GM12891 (cell line): ENCODE results near the gene SIN3A.
"Not testable (repeated sequence)": the region's sequence is repeated elsewhere in the genome, so short reads cannot be mapped to it uniquely, and the experiment has no call there.

Experiments
- DNase-seq: peaks from one replicate; pipeline ENCODE4 v3.0.0; 2011; ENCODE audit warnings: low spot score; ENCODE audit not compliant: insufficient read length
- FAIRE-seq: peaks from 2 replicates; lab custom pipeline; 2011; peaks lifted over from hg19 to GRCh38; lab: Jason Lieb, UNC
- PAX5 ChIP-seq: IDR thresholded peaks from 2 replicates; pipeline ENCODE4 v1.6.1; 2011; ENCODE audit warnings: low read length, moderate library complexity, mild to moderate bottlenecking; ENCODE audit not compliant: insufficient read depth, severe bottlenecking
- POLR2A ChIP-seq: IDR thresholded peaks from 2 replicates; pipeline ENCODE4 v1.6.1; 2011; ENCODE audit warnings: low read depth, low read length, control low read depth
- POLR2AphosphoS5 ChIP-seq: IDR thresholded peaks from 2 replicates; pipeline ENCODE4 v1.6.1; 2011; ENCODE audit warnings: low read depth, low read length, control low read depth
- POU2F2 ChIP-seq: IDR thresholded peaks from 2 replicates; pipeline ENCODE4 v1.6.1; 2011; ENCODE audit warnings: low read depth, mild to moderate bottlenecking, control low read depth, low read length, moderate library complexity
- SPI1 ChIP-seq: IDR thresholded peaks from 2 replicates; pipeline ENCODE4 v1.6.1; 2011; ENCODE audit warnings: low read depth, low read length, control low read depth
- TAF1 ChIP-seq: IDR thresholded peaks from 2 replicates; pipeline ENCODE4 v1.6.1; 2011; ENCODE audit warnings: low read depth, low read length, control low read depth

Gene SIN3A

DNA sequence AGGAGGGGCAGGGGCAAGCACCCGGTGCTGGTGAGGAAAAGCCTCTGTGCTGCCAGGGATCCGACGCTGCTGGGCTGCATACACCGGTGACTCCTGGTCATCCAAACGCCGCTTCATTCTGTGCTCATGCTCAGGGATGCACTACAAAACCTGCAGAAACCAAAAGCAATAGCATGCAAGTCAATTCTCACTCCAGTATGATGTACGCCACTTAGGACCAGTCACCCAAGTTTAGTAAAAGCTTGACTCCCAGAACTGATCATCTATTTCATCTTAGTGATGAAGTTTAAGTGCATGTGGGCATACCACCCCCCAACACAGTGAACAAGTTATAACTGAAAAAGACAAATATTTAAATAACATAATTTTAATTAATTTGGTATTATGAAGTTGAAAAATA, 21.2 kb downstream of the SIN3A start:
- FAIRE-seq (no peak), DNase-seq (no peak)
- no peak for TF ChIP-seq PAX5
- TF ChIP-seq POLR2A, result no peak
- TF ChIP-seq SPI1, result no peak
- TF ChIP-seq POLR2AphosphoS5, result no peak

DNA sequence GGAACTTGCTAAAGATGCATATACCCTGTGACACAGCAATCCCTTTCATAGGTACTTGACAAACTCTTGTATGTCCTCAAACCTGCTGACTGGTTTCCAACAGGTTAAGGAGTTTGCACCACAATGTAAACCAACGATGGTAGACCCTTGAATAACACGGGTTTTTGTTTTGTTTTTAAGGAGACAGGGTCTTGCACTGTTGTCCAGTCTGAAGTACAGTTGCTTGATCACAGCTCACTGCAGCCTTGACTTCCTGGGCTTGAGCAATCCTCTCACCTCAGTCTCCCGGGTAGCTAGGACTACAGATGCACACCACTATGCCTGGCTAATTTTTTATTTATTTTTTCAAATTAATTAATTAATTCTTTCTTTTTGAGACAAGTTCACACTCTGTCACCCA, 23.3 kb downstream of the SIN3A start:
- TF ChIP-seq POLR2A, result no peak
- TF ChIP-seq POU2F2, result no peak
- no peak for TF ChIP-seq PAX5
- TF ChIP-seq POLR2AphosphoS5, result no peak
- TF ChIP-seq SPI1, result no peak
- DNase-seq (no peak), FAIRE-seq (no peak)

DNA sequence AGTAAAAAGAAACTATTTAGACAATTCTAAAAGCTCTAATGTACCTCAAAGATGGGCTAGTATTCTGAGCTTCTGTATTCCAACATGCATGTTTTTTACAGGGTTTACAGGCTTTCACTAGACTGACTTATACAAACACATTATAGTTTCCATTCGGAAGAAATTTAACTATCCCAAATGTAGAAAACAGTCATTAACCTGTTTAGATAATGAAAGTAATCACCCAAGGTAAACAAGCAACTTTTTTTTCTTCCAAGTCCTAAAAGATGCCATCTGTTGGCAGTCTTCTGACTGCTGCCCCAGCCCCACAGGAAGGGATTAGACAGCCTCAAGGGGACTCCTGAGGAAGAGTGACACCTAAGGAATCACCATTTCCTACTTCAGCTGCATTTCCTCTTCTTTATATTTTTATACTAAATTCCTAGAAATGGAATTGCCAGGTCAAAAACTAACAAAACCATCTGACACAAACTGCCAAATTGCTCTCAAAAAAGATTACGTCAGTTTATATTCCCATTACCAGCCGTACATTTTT, 25.5 kb downstream of the SIN3A start:
- no peak for FAIRE-seq
- no peak for DNase-seq
- TF ChIP-seq PAX5 (no peak), POU2F2 (no peak)

DNA sequence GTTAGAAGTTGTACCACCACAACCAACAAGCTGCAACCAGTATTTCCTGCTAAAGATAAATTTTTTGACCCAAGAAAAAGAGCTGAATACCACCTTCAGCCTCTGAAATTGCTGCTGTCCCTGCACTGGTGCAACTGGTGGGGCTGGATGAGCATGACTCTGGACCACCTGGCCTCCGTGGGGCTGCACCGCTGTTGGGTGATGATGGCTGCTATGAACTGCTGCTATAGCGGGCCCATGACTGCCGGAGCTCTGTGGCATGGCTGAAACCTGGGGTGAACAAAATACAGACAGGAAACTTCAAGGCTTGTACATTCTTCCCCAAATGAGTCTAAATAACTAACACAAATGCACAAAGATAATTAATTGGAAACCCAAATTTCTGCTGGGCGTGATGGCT, 28.9 kb downstream of the SIN3A start:
- DNase-seq, result no peak
- TF ChIP-seq TAF1, result no peak
- no peak for TF ChIP-seq PAX5
- TF ChIP-seq SPI1, result no peak
- TF ChIP-seq POLR2AphosphoS5, result no peak
- TF ChIP-seq POU2F2, result no peak
- FAIRE-seq, result no peak

DNA sequence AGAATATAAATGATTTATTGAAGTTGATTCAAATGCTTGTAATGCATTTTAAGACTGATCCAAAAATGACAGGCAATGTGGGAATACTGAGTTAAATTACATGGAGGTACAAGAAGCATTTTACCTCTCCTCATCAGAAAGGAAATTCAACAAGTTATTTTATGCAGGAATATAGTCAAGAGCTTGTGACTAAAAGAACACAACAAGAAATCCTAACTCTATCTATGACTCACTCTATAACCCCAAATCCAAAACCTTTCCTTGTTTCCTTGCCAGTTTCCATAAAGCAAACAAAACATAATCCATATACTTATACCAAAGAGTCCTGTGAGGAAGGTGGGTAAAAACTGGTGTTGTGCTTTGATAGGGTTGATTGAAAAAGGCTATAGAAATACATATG, 30.8 kb downstream of the SIN3A start:
- DNase-seq, result no peak
- no peak for FAIRE-seq
- TF ChIP-seq PAX5, result no peak
- no peak for TF ChIP-seq SPI1
- TF ChIP-seq POLR2A, result no peak
- TF ChIP-seq POLR2AphosphoS5, result no peak
- no peak for TF ChIP-seq TAF1
- TF ChIP-seq POU2F2, result no peak

DNA sequence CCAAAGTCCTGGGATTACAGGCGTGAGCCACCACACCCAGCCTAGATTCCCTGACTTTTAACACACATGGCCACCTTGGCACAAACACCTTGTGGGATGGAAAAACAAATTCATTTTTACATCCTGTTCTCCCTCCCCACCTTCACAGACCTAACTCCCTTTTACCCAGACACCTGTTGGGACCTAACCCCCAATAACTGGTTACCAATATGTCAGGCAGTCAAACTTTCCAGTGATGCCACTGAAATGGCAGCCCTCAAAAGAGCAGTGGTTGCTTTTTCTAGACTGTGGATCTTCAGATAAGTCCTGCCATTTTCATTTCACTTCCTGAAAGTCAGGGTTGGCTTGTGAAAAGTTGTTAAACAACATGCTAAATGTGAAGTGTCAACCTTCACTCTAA, 34.9 kb downstream of the SIN3A start:
- DNase-seq (no peak), FAIRE-seq (no peak)
- TF ChIP-seq POU2F2 (no peak), POLR2AphosphoS5 (no peak), TAF1 (no peak), SPI1 (no peak), POLR2A (no peak), PAX5 (no peak)

DNA sequence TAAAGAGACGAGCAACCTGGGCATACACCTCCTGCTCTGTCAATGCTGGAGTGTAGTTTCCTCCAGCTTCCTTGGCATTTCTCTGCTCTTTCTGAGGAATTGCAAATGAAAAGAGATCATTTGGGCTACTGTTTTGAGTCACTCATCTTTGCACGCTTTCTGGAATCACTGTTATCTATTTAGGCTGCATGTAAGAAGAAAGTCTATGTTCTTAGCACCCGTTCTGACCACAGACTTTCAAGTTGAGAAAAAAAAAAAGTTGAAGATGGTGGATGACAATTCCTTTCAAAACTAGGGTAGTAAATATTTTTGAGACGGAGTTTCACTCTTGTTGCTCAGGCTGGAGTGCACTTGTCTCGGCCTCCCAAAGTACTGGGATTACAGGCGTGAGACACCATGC, 41.3 kb downstream of the SIN3A start:
- TF ChIP-seq POLR2AphosphoS5 (no peak), PAX5 (no peak), POLR2A (no peak), TAF1 (no peak), SPI1 (no peak), POU2F2 (no peak)
- no peak for FAIRE-seq
- DNase-seq, result no peak

DNA sequence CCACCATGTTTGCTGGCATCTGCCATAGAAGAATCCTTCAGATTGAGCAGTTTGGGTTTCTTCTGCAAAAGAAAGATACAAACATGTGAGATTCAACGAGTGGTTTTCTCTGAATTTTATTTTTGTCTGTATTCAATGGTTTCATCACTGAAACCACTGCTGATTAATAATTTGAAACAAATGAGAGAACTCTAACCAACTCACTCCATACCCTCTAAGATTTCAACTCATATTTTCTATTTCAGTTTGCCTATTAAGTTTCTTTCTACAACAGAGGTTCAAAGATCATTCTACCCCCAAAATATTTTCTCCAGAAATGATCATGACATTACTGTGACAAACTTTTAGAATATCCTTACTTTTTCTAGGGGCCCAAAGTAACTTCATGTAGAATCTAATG, 44.4 kb downstream of the SIN3A start:
- DNase-seq (no peak), FAIRE-seq (no peak)
- TF ChIP-seq PAX5 (no peak), SPI1 (no peak), POLR2AphosphoS5 (no peak)

DNA sequence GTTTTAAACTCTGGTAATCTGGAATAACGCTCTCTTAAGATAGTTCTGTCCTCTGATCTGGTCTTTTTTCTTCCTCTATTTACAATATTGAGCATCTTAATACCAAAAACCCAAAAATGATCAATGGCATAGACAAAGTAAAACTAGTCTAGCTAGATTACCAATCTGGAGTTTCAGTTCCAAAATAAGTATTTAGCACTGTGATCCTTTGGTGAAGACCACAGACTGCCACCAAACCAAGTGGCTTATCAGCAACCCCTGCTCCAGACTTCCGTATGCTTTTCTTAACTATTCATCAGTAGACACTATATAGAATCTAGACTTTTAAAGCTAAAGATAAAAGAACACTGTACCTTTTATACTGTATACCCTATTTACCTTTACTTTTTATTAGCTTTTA, 47.6 kb downstream of the SIN3A start:
- DNase-seq (no peak), FAIRE-seq (no peak)
- TF ChIP-seq SPI1 (no peak), POLR2A (no peak), POU2F2 (no peak), POLR2AphosphoS5 (no peak), TAF1 (no peak), PAX5 (no peak)

DNA sequence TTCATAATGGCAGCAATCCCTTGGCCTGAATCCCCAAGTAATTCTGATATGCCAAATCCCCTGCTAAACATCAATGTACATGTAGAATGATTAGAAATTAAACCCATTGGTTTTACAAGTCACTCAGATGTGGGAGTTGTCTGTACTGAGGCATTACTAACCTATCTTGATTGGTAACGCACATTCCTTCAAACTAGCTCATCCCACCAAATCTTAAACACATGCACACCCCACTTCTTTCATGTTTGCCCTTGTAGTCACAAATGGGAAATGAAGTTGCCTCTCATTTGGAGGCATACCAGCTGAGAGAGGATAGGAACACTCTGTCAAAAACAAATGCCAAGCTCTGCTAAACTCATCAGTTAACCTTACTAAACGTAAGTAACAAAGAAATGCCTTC, 54.0 kb downstream of the SIN3A start:
- FAIRE-seq, result no peak
- no peak for DNase-seq
- TF ChIP-seq SPI1, result no peak
- no peak for TF ChIP-seq PAX5
- TF ChIP-seq POLR2A, result no peak
- no peak for TF ChIP-seq TAF1
- no peak for TF ChIP-seq POU2F2
- TF ChIP-seq POLR2AphosphoS5, result no peak

DNA sequence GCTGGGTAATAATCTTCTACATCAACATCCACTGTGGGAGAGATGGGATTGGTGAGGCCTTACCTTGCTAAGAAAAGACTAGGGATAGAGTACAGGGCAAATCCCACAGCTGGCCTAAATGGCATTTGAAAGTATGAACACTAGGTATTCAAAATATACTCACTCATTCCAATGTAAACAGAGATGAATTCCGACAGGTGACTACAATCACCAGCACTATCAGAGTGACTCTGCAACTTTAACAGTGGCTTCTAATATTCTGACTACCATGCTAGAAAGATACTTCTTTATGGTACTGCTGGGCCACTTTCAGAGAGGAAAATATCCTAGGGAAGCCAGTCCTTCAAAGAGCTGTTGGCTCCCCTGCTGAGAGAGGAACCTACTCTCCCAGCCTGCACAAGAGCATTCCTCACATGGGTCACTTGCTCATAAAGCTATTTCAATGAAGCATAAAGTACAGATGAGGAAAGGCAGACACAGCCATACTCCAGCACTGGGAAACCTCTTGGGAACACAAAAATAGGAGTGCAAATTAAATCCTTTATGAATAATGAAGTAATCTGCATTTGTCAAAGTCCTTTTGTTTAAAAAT, 61.6 kb downstream of the SIN3A start:
- DNase-seq, result no peak
- no peak for FAIRE-seq
- TF ChIP-seq SPI1, result no peak

DNA sequence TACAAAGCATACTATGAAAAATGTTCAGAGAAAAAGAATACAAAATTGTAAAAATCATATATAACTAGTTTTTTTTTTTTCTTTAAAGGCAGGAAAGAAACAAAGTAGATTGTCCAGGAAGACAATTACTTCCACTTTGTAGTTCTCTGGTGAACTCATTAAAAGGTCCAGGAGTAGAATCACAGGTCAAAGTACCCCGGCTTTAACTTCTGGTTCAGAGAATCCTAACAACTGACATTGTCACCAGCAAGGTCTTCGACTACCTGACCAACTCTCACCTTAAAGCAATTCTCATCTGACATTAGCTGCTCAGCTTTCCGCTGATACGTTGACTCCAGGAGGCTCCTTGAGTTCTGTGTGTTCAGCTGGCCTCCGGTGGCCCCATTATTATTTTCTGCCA, 67.5 kb downstream of the SIN3A start:
- not testable (repeated sequence) for DNase-seq, FAIRE-seq
